Peyer's patch (tissue), 4 donors: ENCODE results near the gene KLK2.

Experiments
- CTCF ChIP-seq, 6 experiments: fragments of 450-650 bp in 4 of 6; fragments of 200-600 bp in 2 of 6; sonication (generic) in 1 of 6; IDR thresholded peaks; one replicate each; pipeline ENCODE4 v1.5.1; 2017 to 2019; ENCODE audit warnings: antibody characterized with exemption in 6 of 6, mild to moderate bottlenecking in 3 of 6, moderate library complexity in 1 of 6
- POLR2A ChIP-seq, 2 donors: fragments of 450-650 bp; IDR thresholded peaks; one replicate each; pipeline ENCODE4 v1.5.1; 2017; ENCODE audit warnings: antibody characterized with exemption in 2 of 2, mild to moderate bottlenecking in 2 of 2, moderate library complexity in 2 of 2

GRCh38 chr19:50861010-50861409 is 12.2 kb upstream of the KLK2 start:
- TF ChIP-seq CTCF (IDR thresholded peaks at IDR 0.05) (no peak), POLR2A (IDR thresholded peaks at IDR 0.05) (no peak)
